Esophagus squamous epithelium (tissue), 4 donors: ENCODE results near the gene DEPDC5.

ENCODE experiments used
- CTCF ChIP-seq, 6 experiments: fragments of 450-650 bp in 4 of 6; fragments of 200-600 bp in 2 of 6; sonication (generic) in 2 of 6; IDR thresholded peaks; one replicate each; pipeline ENCODE4 v1.5.1; 2016 to 2019; ENCODE audit warnings: antibody characterized with exemption in 6 of 6, mild to moderate bottlenecking in 4 of 6, moderate library complexity in 4 of 6
- POLR2A ChIP-seq, 4 donors: fragments of 450-650 bp; IDR thresholded peaks; one replicate each; pipeline ENCODE4 v1.6.1; 2017; ENCODE audit warnings: antibody characterized with exemption in 4 of 4, mild to moderate bottlenecking in 4 of 4, moderate library complexity in 3 of 4

GRCh38 chr22:31882971-31883370, 129.2 kb downstream of the DEPDC5 start:
- TF ChIP-seq CTCF (IDR thresholded peaks at IDR 0.05) (no peak), POLR2A (IDR thresholded peaks at IDR 0.05) (no peak)
